HG02973 (cell line): ENCODE results near the gene CWF19L2.
"Not testable (repeated sequence)": the region's sequence is repeated elsewhere in the genome, so short reads cannot be mapped to it uniquely, and the experiment has no call there.

Source experiments
- ATAC-seq: cut with Tn5 transposase; IDR thresholded peaks from one replicate; pipeline ENCODE4 v1.9.1; 2021; ENCODE audit warnings: moderate library complexity; ENCODE audit not compliant: unreplicated experiment

Gene CWF19L2

DNA sequence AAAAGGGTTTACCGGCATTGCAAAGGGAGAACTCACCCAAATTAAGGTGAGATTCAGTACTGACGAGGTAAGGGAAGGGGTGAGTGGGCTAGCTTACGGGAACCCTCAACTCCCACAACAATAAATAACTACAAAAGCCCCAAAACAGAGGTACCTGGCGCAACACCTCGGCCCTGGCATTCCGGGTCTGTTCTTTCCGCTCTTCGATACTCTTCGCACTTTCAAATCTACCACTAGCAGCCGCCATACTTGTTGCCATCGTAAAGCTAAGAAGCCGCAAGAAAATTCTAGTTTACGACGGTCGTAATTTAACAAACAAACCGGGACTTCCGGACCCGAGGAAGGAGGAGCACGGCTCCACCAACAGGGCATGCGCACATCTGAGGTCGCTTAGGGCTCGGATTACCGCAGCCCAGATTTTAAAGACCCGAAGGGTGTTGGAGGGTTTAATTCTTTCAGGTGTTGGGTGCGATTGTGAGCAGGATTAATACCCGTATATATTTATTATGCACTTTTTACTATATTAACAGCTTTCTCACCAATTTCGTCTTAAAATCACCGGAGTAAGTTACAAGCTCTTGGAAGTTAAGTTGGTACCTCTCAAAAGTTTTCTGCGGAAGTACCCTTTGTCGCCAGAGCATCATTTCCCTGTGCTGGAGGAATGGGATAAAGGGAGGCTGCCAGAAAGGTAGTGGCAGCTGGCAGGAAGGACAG lies at the start of gene CWF19L2:
TSS of gene CWF19L2 (minus strand) at position 268 of the 714 bp plus-strand sequence. CDS start at position 259, 9 bp downstream.
- ATAC-seq, result peak; percentile 97

DNA sequence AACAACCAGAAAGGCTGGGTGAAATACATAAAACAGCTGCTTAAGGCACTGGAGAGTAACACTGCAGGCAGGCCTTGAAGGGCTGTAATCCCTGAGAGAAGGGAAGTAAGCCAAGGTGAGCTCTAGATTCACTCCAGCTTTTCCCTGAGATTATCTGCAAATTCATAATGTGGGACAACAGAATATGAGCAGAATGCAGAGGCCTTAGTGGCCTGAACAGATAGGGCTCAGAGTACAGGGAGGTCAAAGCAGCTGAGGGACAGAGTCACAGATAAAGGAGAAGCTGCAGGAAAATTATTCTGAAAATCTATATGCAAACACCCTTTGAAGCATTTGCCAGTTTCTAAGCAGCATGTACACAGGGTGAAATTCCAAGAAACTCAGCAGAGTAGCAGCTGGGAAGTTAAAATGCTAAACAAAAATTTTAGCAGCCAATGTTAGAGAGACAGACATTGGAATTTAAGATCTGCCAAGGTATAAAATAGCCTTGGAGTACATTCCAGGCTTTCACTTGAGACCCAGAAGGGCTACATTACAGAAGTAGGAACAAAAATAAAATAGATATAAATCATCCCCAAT lies 48.1 kb upstream of the CWF19L2 start:
- no peak for ATAC-seq

DNA sequence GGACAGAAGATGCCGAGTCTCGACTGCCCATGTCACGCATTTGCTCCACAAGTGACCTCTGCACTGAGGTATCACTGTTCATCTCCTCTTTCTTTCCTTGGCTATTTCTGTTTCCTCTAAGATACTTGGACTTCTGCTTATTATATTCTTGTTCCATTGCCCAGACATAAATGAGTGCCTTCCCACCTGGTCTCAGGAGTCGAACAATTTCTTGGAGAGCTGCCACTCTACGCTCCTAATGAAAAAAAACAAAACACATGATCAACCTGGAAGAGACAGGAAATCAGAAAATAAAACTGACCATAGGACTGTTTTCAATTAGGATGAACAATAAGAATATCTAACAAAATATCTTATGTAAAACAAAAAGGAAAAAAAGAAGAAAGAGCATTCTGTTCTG lies 47.4 kb upstream of the CWF19L2 start:
- no peak for ATAC-seq

DNA sequence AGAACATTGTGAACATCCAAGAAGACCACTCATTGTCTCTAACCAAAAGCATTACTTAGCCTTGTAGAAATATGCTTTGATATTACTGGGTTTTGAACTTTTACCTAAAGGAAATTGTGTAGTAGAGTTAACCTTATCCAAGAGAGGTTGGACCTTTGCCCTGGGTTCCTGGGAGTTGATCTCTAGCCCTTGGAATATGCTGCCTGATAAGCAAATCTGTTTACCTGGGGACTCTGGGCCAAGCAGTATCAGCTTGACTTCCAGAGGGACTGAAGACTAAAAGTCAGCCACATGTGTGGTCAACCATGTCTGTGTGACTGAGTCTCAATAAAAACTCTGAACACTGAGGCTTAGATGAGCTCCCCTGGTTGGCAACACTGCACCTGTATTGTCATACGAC lies 44.1 kb upstream of the CWF19L2 start:
- ATAC-seq, result no peak

DNA sequence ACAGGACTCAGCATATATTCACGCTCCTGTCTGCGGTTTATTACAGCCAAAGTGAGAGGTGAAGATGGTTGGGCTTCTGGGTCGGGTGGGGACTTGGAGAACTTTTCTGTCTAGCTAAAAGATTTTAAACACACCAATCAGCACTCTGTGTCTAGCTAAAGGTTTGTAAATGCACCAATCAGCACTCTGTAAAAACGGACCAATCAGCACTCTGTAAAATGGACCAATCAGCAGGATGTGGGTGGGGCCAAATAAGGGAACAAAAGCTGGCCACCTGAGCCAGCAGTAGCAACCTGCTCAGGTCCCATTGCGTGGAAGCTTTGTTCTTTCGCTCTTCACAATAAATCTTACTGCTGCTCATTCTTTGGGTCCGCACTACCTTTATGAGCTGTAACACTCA lies 39.7 kb upstream of the CWF19L2 start:
- not testable (repeated sequence) for ATAC-seq

DNA sequence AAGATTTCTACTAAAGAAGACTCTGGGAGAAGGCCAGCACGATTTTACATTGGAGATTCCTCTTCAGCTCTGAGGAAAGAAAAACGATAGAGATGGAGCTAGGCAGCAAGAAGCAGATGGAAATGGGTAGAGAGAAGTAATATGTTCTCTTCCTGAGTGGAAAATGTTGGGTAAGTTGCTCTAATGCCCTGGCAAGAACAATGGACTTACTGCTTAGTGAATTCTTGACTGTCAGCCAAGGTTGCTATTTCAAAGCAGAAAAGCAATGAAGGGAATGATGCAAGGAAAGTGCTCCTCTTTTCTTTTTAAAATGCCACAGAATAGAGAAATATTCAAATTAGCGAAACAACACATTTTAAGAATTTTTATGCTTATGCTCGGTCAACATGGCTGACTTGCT lies 38.4 kb upstream of the CWF19L2 start:
- ATAC-seq, result no peak

DNA sequence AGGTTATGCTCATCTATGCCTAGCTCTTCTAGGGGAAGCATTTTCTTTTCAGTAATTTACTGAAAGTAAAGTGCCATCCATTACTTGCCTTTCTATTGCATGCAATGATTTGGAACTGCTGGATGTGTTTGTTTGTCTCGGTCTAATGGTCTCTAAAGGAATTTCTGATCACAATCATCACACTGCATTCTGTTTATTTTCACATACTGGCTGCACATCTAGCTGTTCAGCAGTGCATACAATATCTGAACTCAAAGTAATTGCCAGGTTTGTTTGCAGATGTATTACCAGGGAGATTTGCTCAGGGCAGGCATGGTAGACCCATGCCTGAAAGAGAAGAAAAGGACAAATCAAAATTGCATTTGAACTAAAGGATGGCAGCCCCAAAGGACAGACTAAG lies 36.4 kb upstream of the CWF19L2 start:
- no peak for ATAC-seq

DNA sequence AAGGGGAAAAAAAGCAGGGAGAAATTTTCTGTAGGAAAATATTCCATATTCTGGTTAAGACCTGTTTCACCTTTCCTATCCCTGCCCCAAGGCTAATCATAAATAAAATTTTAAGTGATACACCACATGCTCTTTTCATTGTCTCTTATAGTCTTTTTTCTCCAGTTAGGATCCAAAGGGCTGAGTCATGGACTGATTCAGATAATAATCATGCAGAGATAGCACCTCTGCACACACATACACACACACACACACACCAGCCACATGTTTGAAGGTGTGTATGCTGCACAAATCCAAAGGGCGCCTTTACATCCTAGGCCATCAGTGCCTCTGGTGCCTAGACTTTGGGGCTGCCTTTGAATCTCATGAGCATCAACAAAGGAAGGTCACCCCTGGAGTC lies 35.5 kb upstream of the CWF19L2 start:
- ATAC-seq, result no peak

DNA sequence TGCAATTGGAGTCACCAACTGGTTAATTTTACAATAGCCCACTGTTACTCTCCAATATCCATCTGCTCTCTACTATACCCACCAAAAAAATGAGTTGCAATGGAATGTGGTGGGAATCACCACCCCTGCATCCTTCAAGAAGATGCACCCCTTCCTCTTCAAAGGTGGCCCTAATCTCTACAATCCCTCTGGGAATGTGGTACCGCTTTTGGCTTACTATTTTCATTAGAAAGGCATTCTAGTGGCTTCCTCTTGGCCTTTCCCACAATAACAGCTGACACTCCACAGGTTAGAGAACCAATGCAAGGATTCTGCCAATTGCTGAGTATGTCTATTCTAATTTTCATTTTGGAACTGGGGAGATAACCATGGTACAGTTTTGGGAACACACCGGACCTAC lies 33.2 kb upstream of the CWF19L2 start:
- no peak for ATAC-seq

DNA sequence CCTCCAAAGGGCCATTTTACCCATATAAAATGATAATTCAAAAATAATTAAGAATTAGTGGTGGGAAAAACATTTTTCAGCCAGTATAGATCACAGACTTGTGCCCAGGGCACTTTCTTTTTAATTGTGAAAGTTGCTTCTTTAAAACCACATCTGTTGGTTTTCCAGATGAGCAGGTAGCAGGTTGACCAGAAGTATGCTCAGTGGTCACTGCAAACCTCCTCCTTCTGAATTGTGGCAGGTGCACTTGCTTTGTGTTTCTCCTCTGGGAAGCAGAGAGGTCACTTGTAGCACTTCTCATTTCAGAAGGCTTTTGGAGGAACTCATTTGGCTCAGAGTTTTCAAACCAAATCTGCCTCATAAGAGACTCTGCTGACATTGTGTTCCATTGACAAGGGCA lies 24.6 kb upstream of the CWF19L2 start:
- no peak for ATAC-seq

DNA sequence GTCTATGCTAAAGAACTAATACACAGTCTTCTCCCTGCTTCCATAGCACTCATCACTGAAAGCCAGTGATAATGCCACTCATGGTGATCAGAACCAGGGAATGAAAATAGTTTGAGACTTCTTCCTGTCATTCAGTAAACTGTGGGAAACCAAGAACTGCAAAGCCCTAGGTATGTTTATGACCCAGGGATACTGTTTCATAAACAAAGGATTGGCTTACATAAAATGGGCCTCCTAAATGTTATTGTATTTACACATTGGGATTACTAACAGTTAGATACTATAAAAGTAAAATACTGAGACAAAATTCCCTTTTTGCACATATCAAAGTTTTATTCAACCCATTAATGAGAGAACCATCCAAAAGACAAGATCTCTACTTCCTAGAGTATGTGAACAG lies 21.3 kb upstream of the CWF19L2 start:
- ATAC-seq, result no peak

DNA sequence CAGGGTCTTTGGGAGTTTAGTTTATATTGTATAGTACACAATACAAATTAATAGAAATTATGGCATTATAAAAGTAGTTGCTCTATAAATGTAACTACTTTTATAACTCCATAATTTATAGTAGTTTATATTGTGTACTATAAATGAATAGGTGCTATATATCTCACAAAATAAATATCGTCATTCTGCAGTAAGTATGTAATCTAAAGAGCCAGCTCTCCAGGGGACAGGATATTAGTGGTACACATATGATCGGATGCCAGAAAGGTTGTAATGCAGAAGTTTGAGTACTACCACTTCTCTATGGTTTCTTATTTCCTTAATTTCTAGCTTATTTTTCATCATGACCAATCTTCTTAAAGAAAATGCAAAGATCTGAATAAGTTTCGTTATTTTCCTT lies 20.2 kb upstream of the CWF19L2 start:
- no peak for ATAC-seq

DNA sequence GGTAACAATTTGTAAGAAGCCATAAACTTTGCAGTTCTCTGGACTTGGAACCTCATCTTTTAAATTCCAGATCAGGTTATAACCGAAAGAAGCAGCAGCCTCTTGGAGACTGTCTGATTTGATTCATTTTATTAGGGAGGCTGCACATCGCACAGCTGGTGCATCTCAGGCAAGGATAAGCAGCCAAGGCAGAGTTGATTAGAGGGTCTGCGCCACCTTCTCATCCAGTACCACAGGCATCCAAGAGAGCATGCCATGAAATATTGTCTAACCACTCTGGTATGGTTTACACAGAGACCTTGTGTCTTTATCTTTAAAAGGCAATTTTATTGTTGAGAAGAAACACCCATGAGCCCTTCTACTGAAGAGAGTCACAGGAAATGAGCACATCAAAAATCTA lies 16.2 kb upstream of the CWF19L2 start:
- ATAC-seq, result no peak

DNA sequence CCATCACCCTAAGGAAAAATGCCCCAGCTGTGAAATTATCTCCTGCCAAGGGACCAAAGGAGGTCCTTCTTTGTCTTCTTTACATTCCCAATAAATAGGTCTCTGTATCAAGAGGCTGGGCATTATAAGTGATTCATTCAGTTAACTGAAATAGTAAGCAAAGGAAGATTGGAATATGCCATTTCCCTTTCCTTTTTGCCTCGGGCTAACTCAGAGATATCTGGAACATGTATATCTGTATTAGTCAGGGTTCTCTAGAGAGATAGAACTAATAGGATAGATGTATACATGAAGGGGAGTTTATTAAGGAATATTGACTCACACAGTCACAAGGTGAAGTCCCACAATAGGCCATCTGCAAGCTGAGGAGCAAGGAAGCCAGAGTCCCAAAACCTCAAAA lies 15.3 kb upstream of the CWF19L2 start:
- ATAC-seq, result no peak

DNA sequence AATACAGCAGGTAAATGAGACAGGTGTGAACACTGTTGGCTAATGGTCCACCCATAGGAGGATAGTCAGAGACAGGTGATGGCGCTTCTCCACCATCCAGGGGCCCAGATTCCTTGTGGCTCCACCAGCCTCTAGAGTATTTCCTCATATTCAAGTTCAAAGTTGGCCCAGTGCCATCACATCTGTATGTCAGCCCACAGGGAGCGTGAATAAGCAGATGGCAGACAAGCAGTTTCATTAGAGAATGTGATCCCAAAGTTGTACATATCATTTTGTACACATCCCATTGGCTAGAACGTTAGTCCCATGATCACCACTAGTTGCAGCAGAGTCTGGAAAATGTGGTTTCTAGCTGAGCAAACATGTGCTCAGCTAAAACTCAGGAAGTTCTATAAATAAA lies 11.0 kb upstream of the CWF19L2 start:
- ATAC-seq, result no peak

DNA sequence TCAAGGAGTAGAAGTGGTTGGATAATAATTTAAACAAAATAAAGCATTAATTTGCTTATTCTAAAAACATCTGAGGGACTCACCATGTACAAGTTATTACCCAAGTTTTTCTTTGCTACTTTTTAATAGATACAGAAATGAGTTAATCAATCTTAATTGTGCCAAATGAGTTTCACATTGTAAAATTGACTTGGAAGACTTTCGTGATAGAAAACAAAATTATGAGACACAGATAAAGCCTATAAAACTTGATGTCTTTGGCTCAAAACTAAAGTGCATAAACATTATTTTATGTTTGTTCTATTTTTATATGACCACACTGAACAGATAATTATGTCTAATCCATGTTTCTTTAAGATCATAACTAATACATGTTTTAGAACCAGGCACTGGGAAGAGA lies 10.1 kb upstream of the CWF19L2 start:
- no peak for ATAC-seq

DNA sequence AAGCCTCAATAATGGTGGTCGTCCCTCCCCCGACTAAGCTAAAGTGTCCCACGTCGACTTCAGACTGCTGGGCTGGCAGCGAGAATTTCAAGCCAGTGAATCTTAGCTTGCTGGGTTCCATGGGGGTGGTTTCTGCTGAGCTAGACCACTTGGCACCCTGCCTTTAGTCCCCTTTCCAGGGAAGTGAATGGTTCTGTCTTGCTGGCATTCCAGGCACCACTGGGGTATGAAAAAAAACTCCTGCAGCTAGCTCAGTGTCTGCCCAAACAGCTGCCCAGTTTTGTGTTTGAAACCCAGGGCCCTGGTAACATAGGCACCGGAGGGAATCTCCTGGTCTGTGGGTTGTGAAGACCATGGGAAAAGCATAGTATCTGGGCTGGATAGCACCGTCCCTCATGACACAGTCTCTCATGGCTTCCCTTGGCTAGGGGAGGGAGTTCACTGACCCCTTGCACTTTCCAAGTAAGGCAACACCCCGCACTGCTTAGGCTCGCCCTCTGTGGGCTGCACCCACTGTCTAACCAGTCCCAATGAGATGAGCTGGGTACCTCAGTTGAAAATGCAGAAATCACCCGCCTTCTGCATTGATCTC lies 8.7 kb upstream of the CWF19L2 start:
- not testable (repeated sequence) for ATAC-seq

DNA sequence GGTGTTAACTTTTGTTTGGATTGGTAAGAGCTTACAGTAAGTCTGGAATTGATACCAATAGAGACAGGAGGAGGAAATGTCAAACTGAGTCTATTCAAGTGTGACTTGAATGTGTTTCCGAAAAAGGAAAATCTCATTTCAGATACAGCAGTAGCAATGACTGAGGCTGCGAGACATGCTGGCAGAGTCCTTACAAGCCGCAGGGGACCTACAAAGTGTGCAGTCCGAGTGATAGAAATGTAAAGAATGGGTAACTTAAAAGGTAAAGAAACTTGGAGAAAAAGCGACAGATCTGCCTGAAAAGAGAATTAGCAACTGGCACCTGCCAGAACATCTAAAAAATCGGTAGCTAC lies 444 bp downstream of the CWF19L2 start:
- ATAC-seq, result peak; percentile 43

DNA sequence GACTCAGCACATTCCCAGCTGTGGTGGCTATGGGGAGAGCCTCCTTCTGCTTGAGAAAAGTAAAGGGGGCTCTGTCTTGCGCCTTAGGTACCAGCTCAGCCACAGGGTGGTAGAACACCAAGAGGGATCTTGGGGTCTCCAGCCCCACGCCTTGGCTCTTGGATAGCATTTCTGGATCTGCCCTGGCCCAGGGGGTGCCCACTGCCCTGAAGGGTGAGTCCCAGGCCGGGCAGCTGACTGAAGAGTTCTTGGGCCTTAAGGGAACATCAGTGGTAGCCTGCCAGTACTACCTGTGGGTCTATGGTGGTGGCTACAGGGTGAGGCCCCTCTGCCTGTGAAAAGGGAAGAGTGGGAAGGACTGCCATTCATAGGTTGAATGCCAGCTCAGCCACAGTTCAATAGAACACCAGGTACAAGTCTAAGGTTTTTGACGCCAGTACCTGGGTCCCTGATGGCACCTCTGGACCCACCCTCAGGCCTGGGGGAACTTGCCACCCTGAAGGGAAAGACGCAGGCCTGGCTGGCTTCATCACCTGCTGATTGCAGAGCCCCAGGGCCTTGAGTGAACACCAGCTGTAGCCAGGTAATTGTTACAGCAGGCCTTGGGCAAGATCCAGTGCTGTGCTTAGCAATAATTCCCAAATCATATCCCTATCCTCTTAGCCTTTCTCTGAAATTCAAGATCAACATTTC lies 3.9 kb downstream of the CWF19L2 start:
- no peak for ATAC-seq

DNA sequence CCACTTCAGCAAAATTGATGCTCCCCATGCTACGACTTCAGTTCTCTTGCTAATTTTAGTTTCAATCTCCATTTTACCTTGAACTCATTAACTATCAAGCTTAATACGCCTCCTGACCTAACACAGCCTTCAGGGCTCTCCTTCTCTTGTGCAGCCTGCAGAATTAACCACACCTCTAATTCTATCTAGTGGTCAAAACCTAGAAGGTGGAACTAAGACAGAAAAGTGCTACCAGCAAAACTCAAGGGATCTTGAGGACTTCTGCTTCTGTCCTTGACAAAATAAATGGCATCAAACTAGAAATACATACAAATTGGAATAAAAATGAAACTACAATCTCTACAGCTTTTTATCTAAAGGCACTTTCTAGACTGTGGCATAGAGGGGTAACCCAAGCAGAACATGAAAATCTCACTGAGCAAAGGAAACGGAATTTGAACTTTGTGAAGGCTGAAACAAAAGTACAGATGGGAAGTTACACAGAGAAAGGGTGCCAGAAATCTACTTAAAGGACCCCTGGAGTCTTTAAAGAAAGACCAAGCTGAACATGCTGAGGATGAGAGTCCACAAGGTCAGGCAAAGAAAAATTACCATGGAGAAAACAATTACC lies 10.7 kb downstream of the CWF19L2 start:
- ATAC-seq, result no peak

DNA sequence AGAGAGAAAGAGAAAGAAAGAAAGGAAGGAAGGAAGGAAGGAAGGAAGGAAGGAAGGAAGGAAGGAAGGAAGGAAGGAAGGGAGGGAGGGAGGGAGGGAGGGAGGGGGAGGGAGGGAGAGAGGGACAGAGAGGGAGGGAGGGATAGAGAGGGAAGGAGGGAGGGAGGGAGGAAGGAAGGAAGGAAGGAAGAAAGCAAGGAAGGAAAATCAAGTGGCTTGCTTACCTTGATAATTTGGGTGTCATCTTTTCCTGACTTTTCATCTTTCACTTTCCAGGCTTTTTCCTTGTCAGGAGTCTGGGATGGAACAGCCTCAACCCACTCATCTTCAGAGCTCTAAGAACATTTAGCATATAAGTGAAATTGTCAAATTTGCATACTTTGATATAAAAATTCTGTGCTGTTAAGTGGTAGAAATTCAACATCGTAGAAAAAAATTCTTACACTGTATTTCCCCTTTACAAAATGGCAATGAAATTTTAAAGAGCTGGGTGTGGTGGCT lies 14.9 kb downstream of the CWF19L2 start:
- ATAC-seq, result no peak
